ENCODE measurements around the gene MRPS27.

Gene MRPS27

DNA sequence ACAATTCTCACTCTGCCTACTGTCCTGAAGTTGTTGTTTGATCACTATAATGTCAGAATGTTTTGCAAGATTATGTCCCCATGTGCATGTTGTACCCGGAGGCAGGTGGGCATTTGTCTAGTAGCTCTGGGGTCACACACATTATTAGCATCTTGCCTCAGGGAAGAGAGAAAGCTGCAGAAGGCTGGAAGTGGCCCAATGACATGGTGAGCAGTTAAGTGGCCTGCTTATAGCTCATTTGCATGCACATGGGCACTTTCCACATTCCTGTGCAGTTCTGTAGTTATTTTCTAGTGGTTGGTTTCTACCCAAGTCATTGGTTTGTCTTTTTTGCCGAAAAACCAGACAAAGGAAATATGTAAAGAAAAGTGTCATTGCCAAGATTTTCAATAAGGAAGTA, 131.9 kb downstream of the MRPS27 start:
- H3K4me3 ChIP-seq (ENCODE audit: low read depth, low read length) = no peak overlapping the region
- in situ Hi-C loops (cut with HindIII; ENCODE audit: low sequenced_read_pairs) = no loop called here
- TF ChIP-seq, protein P1, sequence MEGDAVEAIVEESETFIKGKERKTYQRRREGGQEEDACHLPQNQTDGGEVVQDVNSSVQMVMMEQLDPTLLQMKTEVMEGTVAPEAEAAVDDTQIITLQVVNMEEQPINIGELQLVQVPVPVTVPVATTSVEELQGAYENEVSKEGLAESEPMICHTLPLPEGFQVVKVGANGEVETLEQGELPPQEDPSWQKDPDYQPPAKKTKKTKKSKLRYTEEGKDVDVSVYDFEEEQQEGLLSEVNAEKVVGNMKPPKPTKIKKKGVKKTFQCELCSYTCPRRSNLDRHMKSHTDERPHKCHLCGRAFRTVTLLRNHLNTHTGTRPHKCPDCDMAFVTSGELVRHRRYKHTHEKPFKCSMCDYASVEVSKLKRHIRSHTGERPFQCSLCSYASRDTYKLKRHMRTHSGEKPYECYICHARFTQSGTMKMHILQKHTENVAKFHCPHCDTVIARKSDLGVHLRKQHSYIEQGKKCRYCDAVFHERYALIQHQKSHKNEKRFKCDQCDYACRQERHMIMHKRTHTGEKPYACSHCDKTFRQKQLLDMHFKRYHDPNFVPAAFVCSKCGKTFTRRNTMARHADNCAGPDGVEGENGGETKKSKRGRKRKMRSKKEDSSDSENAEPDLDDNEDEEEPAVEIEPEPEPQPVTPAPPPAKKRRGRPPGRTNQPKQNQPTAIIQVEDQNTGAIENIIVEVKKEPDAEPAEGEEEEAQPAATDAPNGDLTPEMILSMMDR (IDR thresholded peaks at IDR 0.05; ENCODE audit: low read depth, low read length, missing control alignments) = no peak
- no peak for DNase-seq (ENCODE audit: low read depth)

DNA sequence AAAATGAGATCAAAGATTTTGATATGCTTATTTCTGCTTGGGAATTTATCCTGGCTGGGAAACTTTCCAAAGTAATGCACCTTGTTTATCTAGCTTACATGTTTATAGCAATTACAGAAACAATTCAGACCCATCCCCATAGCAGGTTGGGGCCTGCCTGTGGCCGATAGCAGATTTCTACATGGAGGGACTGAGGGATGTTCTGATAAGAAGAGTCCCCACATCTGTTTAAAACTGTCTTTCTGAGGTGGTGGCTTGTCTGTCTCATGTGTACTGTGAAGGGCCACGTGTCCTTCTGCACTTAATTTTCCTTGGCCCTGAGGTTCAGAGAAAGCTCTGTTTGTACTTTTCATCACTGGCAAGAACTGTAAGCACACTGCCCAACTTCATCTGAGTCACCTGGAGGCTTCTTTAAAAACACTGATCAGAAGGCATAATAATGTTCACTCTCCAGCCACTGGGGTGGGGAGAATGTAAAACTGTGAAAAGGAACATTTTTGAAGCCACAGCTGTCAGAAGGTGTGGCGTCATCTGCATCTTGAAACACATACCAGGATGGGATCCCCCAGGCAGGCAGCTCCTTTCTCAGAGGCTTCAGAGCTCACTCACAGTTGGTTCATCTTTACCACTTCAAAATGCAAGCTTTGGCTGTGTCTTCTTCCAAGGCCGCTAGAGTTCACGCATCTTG, 132.5 kb downstream of the MRPS27 start:
- H3K4me3 ChIP-seq (ENCODE audit: low read depth, low read length) = no peak overlapping the region
- TF ChIP-seq, protein P1 (IDR thresholded peaks at IDR 0.05; ENCODE audit: low read depth, low read length, missing control alignments) = no peak
- DNase-seq (ENCODE audit: low read depth) = no peak
- in situ Hi-C loops (cut with HindIII; ENCODE audit: low sequenced_read_pairs) = no loop called here

DNA sequence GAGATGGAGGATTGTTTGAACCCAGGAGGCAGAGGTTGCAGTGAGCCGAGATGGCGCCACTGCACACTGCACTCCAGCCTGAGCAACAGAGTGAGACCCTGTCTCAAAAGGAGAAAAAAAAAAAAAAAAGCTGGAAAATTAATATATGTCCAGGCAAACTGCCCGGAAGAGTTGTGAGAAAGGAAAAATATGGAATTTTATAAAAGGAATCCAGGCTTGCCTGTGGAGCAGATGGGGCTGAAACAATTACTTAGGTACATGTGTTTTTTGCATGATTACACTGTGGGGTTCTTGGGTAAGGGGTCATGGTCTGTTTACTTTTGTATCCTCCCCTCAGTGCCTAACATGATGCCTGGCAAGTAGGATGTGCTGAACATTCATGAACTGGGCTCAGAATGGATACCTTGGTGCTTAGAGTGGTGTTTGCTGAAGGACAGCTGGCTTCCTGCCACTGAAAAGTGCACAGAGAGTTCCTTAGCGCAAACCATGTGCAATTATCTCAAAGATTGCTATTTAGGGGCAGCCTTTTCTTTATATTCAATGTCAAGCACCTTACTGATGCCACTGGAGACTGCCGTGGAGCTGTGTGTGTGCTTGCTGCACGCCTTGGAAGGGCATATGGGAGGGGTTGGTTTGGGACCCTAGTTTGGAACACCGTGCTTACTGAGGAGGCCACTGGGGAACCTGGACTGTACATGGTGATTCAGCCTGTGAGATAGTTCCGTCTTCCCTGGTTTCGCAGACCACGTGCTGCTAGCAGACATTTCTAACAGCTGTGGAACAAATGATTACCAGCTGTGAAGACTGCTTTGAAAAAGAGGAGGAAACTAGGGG, 134.3 kb downstream of the MRPS27 start:
- DNase-seq (ENCODE audit: low read depth) = no peak
- in situ Hi-C loops (cut with HindIII; ENCODE audit: low sequenced_read_pairs) = no loop called here
- H3K4me3 ChIP-seq (ENCODE audit: low read depth, low read length) = no peak overlapping the region
- TF ChIP-seq, protein P1 (IDR thresholded peaks at IDR 0.05; ENCODE audit: low read depth, low read length, missing control alignments) = no peak

DNA sequence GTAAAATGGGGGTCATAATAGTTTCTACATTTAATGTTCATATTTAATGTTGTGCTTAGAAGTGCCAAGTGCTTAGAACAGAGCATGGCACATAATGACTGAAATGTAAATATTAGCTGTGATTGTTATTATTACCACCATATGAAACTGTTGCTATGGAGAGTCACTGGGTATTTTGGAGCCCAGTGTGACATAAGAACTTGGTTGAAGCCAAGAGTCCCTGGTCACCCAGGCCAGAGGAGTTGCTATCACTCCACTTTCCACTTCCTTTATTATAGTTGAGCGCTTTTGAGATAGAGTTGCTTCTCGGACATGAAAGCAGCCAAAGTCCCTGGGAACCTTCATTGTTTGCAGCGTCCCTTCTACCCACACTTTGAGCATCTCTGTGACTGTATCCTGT, 135.6 kb downstream of the MRPS27 start:
- no peak for DNase-seq (ENCODE audit: low read depth)
- TF ChIP-seq, protein P1 (IDR thresholded peaks at IDR 0.05; ENCODE audit: low read depth, low read length, missing control alignments) = no peak
- in situ Hi-C loops (cut with HindIII; ENCODE audit: low sequenced_read_pairs) = no loop called here

DNA sequence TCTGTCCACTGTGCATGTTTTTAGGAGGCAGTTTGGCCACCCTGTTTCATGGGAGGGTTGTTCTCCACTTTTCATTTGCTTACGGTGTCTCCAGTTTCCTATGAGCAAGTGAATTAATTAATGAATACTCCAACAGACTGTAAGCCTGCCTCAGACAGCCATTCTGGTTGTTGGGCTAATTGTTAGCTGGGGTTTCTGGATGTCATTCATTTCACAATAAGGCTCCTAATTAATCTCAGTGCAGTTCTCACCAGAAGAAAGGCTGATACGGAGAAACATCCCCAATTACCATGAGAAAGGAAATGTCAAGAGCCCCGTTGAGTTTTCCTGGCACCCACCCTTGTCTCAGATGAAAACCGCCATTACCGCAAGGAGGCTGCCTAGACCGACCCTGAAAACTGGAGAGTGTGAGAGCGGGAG, 136.9 kb downstream of the MRPS27 start:
- in situ Hi-C loops (cut with HindIII; ENCODE audit: low sequenced_read_pairs) = no loop called here
- no peak overlapping the region for H3K4me3 ChIP-seq (ENCODE audit: low read depth, low read length)
- DNase-seq (ENCODE audit: low read depth) = no peak
- TF ChIP-seq, protein P1 (IDR thresholded peaks at IDR 0.05; ENCODE audit: low read depth, low read length, missing control alignments) = no peak

More for the DNA sequence above, 135.6 kb downstream of the MRPS27 start:
- H3K4me3 ChIP-seq (ENCODE audit: low read depth, low read length) = no peak overlapping the region

DNA sequence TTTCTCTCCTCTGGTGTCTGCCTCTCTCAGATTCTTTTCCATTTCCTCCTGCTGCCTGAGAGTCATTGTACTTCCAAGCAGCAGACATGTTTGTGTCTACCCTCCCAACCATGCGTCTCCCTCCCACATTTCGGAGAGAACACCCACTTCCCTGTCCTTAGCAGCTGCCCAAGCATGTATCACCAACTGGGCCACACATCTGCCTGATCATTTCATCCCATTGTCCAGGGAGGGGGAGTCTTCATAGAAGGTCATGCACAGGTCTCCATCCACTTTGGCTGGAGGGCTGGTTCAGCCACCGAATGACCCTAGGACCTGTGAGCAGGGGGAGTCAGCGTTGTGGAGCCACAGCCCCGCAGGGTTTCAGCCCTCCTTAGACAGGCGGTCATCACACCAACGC, 137.4 kb downstream of the MRPS27 start:
- in situ Hi-C loops (cut with HindIII; ENCODE audit: low sequenced_read_pairs) = no loop called here
- TF ChIP-seq, protein P1 (IDR thresholded peaks at IDR 0.05; ENCODE audit: low read depth, low read length, missing control alignments) = no peak
- no peak overlapping the region for H3K4me3 ChIP-seq (ENCODE audit: low read depth, low read length)
- no peak for DNase-seq (ENCODE audit: low read depth)
